GM18861 (cell line): Measurements from ENCODE around the gene SLC25A17.
"Not testable (repeated sequence)": the region's sequence is repeated elsewhere in the genome, so short reads cannot be mapped to it uniquely, and the experiment has no call there.

Source experiments
- ATAC-seq: cut with Tn5 transposase; IDR thresholded peaks from one replicate; pipeline ENCODE4 v1.9.1; 2021; ENCODE audit not compliant: unreplicated experiment

SLC25A17 gene

GRCh38 chr22:40758851-40759250, 60.3 kb downstream of the SLC25A17 start:
- ATAC-seq = not testable (repeated sequence)

- ATAC-seq = no peak
These were observed 60.8 kb downstream of the SLC25A17 start for GRCh38 chr22:40758390-40758789.

- ATAC-seq = no peak
These were observed 62.1 kb downstream of the SLC25A17 start for GRCh38 chr22:40757071-40757470.

- ATAC-seq = no peak
These were observed 66.0 kb downstream of the SLC25A17 start for GRCh38 chr22:40753114-40753513.

- no peak for ATAC-seq
These were observed 67.9 kb downstream of the SLC25A17 start for GRCh38 chr22:40751250-40751649.

- ATAC-seq = no peak
These were observed 69.3 kb downstream of the SLC25A17 start for GRCh38 chr22:40749829-40750228.

GRCh38 chr22:40748388-40749355, 70.5 kb downstream of the SLC25A17 start:
- ATAC-seq = no peak

- no peak for ATAC-seq
These were observed 71.8 kb downstream of the SLC25A17 start for GRCh38 chr22:40747361-40747760.

- no peak for ATAC-seq
These were observed 72.5 kb downstream of the SLC25A17 start for GRCh38 chr22:40746428-40747220.

- ATAC-seq = no peak
These were observed 75.4 kb downstream of the SLC25A17 start for GRCh38 chr22:40743768-40744167.

GRCh38 chr22:40741116-40741515, 78.0 kb downstream of the SLC25A17 start:
- ATAC-seq = no peak

- ATAC-seq = no peak
These were observed 79.4 kb downstream of the SLC25A17 start for GRCh38 chr22:40739721-40740120.

- ATAC-seq = no peak
These were observed 85.2 kb downstream of the SLC25A17 start for GRCh38 chr22:40733919-40734318.

GRCh38 chr22:40732999-40733292, 86.2 kb downstream of the SLC25A17 start:
- no peak for ATAC-seq

GRCh38 chr22:40729284-40729683, 89.9 kb downstream of the SLC25A17 start:
- ATAC-seq = no peak

- no peak for ATAC-seq
These were observed 90.4 kb downstream of the SLC25A17 start for GRCh38 chr22:40728731-40729189.

GRCh38 chr22:40727964-40728615, 91.1 kb downstream of the SLC25A17 start:
- ATAC-seq = no peak

- ATAC-seq = no peak
These were observed 91.8 kb downstream of the SLC25A17 start for GRCh38 chr22:40727070-40727963.

GRCh38 chr22:40726514-40726913, 92.6 kb downstream of the SLC25A17 start:
- ATAC-seq = no peak

- no peak for ATAC-seq
These were observed 95.7 kb downstream of the SLC25A17 start for GRCh38 chr22:40723396-40723933.
